T-helper 22 cell (primary cell): Measurements from ENCODE around the gene POLE.

Experiments used
- DNase-seq: peaks from one replicate; pipeline ENCODE4 v3.0.0-alpha.2; 2020; ENCODE audit warnings: low read depth

Gene POLE

DNA sequence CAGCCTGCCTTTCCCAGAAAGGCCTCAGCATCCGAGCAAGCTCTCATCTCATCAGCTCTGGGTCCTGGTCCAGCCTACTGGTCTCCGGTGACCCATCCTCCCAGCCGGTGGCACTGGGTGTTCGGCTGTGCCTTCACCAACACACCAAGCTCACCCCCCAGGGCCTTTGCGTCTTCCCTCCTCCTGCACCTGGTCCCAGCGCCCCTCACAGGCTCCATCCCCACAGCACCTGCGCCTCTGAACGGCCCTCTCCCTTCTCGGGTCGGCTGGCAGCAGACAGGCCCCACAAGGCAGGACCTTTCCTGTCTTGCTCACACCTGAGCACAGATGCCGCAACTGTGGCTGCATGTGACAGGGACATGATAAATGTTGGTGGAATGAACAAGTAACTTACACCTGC, 55.5 kb downstream of the POLE start:
- no peak for DNase-seq

- DNase-seq: no peak
Observed at GRCh38 chr12:132630672-132631071, 56.5 kb downstream of the POLE start.

GRCh38 chr12:132629330-132629729, 57.8 kb downstream of the POLE start:
- DNase-seq: no peak

DNA sequence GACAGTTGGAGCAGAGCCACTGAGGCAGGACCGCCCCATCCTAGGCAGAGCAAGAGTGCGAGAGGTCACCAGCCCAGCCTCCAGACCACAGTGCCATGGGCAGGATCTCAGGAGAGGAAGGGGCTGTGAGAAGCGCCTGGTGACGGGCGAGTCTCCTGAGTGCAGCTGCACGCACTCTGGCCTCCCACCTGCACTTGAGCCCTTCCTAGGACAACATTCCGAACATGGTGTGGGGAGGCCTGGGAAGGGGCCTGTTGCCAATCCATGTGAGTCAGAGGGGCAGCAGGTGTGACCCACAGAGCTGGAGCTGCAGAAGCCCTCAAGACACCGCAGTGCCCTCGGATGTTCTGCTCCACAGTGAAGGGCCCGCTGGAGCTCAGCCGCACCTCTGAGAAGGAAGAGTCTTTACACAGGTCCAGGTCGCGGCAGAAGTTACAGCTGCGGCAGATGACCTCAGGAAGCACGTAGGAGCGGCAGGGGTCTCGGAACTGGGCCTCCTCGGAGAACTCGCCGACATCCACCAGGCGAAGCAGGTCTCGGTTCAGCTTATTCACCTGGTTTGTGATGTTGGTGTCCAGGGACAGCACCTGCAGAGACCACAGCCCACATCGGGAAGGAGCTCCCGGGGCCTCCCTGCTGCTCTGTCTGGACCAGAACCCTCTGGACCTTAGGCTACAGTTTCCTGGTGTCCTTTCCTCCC, 61.3 kb downstream of the POLE start:
- no peak for DNase-seq

DNA sequence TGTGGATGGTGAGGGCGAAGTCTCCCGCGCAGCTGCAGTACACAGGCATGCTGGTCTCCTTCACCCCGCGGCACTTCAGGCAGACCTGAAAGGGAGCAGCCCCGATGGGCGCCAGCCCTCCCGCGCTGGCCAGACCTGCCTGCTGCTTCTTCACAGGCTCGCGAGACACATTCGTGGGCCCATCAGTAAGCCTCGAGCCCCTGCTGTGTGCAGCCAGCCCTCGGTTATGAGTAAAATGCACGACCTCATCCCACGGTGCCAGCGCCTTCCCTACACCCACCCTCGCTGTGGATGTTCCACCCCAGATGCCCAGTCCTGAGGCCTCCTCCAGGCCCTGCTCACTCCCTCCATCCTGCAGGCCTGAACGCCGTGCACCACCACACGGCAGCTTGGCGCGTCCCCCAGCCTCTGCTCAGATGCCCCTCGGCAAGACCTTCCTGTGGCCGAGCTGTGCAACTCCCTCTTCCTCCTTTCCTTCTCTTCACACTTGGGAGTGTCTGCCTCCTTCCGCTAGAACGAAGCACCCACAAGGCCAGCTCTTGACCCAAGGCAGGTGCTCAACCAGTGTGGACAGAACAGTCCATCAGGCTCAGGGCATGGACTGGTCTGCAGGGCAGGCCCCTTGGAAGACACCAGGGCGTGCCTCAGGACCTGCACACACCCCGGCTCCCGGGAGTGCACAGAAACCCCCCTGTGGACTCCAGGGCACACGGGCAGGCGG, 62.1 kb downstream of the POLE start:
- DNase-seq: no peak

DNA sequence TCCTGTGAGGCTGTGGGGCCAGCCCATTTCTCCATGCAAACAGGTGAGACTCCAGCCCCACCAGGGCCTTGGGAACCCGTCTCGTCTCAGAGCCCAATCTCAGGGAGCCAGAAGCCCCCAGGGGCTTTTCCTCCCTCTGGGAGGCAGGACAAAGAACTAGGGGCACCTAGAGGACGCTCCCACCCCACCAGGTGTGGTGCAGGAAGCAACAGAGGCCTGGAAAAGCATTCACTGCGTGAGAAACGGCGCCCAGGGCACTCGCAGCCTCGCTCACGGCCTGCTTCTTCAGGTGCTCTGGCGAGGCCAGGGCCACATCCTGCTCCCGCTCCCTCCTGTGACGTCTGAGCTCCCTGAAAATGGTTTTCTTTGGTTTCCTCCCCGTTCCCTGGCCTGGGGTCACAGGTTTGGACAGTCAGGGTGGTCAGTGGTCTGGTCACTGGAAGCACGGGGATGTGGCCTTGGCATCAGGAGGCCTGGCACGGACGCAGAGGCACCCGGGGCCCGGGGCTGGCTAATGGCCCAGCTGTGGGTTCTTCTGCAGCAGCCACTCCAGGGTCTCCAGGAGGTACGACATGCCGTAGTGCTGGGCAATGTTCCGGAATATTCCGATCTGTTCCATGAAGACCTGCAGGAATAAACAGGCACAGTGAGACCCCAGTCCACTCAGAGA, 62.8 kb downstream of the POLE start:
- DNase-seq: no peak

DNA sequence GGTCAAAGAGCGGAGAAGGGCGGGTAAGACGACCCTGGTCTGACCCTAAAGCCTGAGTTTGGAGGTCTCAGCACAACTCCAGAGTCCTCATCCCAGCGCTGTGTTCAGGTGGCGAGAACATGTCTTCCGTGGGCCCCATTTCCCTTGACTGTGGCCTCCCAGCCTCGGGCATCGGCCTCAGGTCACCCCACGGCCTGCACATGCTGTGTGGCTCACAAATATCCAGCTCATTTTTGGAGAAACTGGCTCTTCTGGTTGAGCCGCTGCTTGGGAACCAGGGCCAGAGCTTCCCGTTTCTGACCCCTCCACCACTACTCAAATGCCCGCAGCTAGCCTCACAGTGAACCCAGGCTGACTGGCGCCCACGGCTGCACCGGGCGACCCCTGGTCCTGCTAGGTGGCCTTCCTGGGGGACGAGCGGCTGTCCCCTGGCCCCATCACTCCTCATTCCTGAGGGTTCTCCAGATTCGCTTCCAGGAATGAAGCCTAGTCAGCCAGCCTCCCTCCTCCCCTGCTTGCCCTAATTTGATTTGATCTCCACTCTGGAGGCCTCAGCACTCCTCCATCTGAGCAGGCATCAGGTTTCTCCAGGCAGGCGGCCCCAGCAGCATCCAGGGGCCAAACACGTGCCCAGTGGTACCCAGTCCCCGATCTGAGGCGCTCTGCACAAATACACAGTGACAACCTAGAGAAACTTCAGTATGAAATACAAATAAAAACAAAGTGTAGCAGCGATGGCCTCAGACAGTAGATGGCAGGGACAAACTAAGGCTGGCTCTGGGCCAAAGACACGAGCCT, 63.9 kb downstream of the POLE start:
- no peak for DNase-seq

DNA sequence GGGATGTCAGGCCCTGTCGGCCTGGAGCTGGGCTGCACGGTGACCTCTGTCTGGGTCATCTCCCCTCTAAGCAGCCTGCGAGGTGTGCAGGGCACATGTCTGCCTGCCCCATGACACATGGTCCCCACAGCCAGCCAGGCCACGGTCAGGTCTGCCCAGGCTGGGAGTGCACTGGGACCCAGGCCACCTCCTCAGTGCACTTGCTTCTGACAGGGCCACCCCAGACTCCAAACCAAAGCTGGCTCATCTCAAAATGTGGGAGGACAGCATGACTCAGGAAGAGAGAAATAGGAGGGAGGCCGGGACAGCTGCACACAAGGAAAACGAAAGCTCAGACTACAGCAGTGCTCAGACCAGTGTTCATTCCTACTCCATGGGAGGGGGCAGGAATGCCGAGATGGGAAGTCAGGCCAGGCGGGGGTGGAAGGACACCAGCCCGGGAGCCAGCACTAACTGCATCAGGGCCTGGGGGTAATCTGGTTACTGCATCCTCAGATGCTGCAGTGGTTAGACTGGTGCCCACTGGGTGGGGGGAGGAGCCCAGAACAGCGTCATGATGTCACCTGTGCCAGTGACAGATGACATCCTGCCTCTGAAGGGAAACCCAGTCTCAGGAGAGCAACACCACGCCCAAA, 64.6 kb downstream of the POLE start:
- DNase-seq: no peak

- DNase-seq: no peak
Observed at GRCh38 chr12:132621657-132622435, 65.3 kb downstream of the POLE start.

DNA sequence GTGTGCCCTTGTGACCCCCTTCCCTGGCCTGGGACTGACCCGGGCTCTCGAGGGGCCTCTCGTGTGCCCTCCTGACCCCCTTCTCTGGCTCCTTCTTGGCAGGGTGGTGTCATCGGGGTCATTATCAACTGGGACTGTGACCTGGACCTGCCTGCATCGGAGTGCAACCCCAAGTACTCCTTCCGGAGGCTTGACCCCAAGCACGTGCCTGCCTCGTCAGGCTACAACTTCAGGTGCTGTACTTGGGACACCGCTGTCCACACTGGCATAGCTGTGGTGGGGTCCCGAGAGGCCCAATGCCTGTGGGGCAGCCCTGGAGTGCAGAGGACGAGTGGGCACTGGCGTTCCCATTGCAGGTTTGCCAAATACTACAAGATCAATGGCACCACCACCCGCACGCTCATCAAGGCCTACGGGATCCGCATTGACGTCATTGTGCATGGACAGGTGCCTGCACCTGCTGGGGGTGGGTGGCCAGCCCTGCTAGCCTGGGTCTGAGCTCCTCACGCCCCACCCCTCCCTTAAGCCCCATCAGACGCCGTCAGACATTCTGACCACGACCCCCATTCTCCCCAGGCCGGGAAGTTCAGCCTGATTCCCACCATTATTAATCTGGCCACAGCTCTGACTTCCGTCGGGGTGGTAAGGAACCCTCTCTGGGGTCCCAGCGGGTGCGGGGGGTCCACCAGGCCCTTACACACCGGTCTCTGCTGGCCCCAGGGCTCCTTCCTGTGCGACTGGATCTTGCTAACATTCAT, 66.1 kb downstream of the POLE start:
- no peak for DNase-seq

- no peak for DNase-seq
Observed at GRCh38 chr12:132620113-132620898, 66.8 kb downstream of the POLE start.

DNA sequence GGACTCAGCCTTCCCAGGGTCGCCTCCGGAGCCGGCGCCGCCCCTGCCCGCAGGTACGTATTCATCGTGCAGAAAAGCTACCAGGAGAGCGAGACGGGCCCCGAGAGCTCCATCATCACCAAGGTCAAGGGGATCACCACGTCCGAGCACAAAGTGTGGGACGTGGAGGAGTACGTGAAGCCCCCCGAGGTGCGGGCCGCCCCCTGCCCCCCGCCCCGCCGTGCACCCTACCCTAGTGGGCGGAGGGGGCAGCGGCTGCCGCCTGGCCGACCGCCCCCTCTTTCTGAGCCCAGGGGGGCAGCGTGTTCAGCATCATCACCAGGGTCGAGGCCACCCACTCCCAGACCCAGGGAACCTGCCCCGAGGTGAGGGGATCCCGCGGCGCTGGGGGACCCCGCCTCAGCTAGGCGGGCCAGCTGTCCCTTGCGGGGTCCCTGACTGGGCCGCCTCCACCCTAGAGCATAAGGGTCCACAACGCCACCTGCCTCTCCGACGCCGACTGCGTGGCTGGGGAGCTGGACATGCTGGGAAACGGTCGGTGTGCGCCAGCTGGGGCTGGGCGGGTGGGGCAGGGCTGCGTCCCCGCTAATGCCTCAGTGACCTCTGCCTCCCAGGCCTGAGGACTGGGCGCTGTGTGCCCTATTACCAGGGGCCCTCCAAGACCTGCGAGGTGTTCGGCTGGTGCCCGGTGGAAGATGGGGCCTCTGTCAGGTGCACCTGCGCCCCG, 67.6 kb downstream of the POLE start:
- no peak for DNase-seq

- no peak for DNase-seq
Observed at GRCh38 chr12:132619071-132619385, 68.1 kb downstream of the POLE start.

DNA sequence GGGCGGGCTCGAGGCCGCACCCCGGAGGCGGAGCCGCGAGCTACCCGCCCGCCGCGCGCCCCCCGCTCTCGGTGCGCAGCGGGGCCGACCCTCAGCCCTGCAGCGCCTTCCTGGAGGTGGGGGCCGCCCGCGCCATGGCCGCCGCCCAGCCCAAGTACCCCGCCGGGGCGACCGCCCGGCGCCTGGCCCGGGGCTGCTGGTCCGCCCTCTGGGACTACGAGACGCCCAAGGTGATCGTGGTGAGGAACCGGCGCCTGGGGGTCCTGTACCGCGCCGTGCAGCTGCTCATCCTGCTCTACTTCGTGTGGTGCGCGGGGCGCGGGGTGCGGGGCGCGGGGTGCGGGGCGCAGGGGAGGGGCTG, 68.5 kb downstream of the POLE start, which contains the start of gene P2RX2:
P2RX2 (plus strand) TSS at position 94 of the 361 bp plus-strand sequence; CDS start at position 135, 41 bp downstream.
- no peak for DNase-seq

- DNase-seq: no peak
Observed at GRCh38 chr12:132617822-132618682, 69.1 kb downstream of the POLE start.

GRCh38 chr12:132617135-132617701, 69.9 kb downstream of the POLE start:
- DNase-seq: no peak

DNA sequence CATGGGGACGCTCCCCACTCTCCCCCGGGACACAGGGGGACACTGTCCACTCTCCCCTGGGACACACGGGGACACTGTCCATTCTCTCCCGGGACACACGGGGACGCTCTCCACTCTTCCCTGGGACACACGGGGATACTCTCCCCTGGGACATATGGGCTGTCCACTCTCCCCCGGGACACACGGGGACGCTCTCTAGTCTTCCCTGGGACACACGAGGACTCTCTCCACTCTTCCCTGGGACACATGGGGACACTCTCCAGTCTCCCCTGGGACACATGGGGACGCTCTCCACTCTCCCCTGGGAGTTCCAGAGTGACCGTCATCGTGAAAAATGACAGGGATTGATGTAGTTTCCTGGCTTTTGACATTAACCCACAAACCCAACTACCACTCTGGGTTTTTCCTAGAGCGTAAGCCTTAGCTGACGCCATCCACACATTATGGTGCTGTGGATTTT, 71.5 kb downstream of the POLE start:
- DNase-seq: no peak
